Stimulated activated CD8-positive, alpha-beta memory T cell treated with anti-CD3 and anti-CD28 coated beads, Interleukin-15, amount 100 ng/mL, for 1 hour (primary cell): Measurements from ENCODE around the gene KCNA4.
"Not testable (repeated sequence)": the region's sequence is repeated elsewhere in the genome, so short reads cannot be mapped to it uniquely, and the experiment has no call there.

Source experiments
- DNase-seq: peaks from one replicate; pipeline ENCODE4 v3.0.0-alpha.2; 2020; ENCODE audit warnings: low read depth

The KCNA4 gene

GRCh38 chr11:30016588-30017363 lies at the start of gene KCNA4:
Gene KCNA4 (minus strand): TSS chr11:30017030. CDS start chr11:30012678, 4,352 bp downstream.
- no peak for DNase-seq

- DNase-seq: no peak
Measured at GRCh38 chr11:30062103-30062502, 45.3 kb upstream of the KCNA4 start.

- DNase-seq: no peak
Measured at GRCh38 chr11:30059172-30059815, 42.5 kb upstream of the KCNA4 start.

- no peak for DNase-seq
Measured at GRCh38 chr11:30049214-30049613, 32.4 kb upstream of the KCNA4 start.

GRCh38 chr11:30046578-30046945 lies 29.7 kb upstream of the KCNA4 start:
- no peak for DNase-seq

- DNase-seq: no peak
Measured at GRCh38 chr11:30045921-30046577, 29.2 kb upstream of the KCNA4 start.

GRCh38 chr11:30045144-30045543 lies 28.3 kb upstream of the KCNA4 start:
- DNase-seq: no peak

- no peak for DNase-seq
Measured at GRCh38 chr11:30041171-30041570, 24.3 kb upstream of the KCNA4 start.

- not testable (repeated sequence) for DNase-seq
Measured at GRCh38 chr11:30034746-30035145, 17.9 kb upstream of the KCNA4 start.

GRCh38 chr11:30034166-30034565 lies 17.3 kb upstream of the KCNA4 start:
- not testable (repeated sequence) for DNase-seq

GRCh38 chr11:30025396-30026139 lies 8.7 kb upstream of the KCNA4 start:
- DNase-seq: no peak

GRCh38 chr11:30023074-30023473 lies 6.2 kb upstream of the KCNA4 start:
- DNase-seq: no peak

GRCh38 chr11:30019481-30019880 lies 2.7 kb upstream of the KCNA4 start:
- no peak for DNase-seq

- DNase-seq: no peak
Measured at GRCh38 chr11:30018495-30018894, 1.7 kb upstream of the KCNA4 start.

GRCh38 chr11:30017445-30017895 lies 640 bp upstream of the KCNA4 start:
- no peak for DNase-seq

GRCh38 chr11:30015725-30016412 lies 961 bp downstream of the KCNA4 start:
- DNase-seq: no peak

- no peak for DNase-seq
Measured at GRCh38 chr11:30012346-30012745, 4.5 kb downstream of the KCNA4 start.

GRCh38 chr11:30009060-30009459 lies 7.8 kb downstream of the KCNA4 start:
- DNase-seq: no peak

GRCh38 chr11:30006876-30007275 lies 10.0 kb downstream of the KCNA4 start:
- no peak for DNase-seq

- DNase-seq: no peak
Measured at GRCh38 chr11:30002157-30002785, 14.6 kb downstream of the KCNA4 start.
